OCI-LY3 (cell line): ENCODE measurements around the gene ZC3H11A.

Experiments
- CTCF ChIP-seq: fragments of 200-600, 300-600 bp; sonication (generic); IDR thresholded peaks from 2 replicates; pipeline ENCODE4 v1.5.1; 2014; ENCODE audit warnings: antibody characterized with exemption, low read length, low read depth
- EZH2phosphoT487 ChIP-seq: fragments of 200-600 bp; shearing (Covaris generic); IDR thresholded peaks from 2 replicates; pipeline ENCODE4 v1.6.1; 2018; ENCODE audit warnings: antibody characterized with exemption, mixed run types, low read depth

- TF ChIP-seq CTCF (no peak), EZH2phosphoT487 (no peak)
These were observed 31.9 kb upstream of the ZC3H11A start for GRCh38 chr1:203763505-203763904.
